ENCODE data around the gene DYNLL1. TPM values are rescaled to one million over a fixed set of nuclear protein-coding genes. Genes with fewer than 3 reads are reported as not detected.

The DYNLL1 gene
- total RNA-seq, 5 donors from 2014 or later (not counting 1 experiment from before 2014, with no cell fraction given), result 47.2 to 90.1 (median 75.5) TPM

DNA sequence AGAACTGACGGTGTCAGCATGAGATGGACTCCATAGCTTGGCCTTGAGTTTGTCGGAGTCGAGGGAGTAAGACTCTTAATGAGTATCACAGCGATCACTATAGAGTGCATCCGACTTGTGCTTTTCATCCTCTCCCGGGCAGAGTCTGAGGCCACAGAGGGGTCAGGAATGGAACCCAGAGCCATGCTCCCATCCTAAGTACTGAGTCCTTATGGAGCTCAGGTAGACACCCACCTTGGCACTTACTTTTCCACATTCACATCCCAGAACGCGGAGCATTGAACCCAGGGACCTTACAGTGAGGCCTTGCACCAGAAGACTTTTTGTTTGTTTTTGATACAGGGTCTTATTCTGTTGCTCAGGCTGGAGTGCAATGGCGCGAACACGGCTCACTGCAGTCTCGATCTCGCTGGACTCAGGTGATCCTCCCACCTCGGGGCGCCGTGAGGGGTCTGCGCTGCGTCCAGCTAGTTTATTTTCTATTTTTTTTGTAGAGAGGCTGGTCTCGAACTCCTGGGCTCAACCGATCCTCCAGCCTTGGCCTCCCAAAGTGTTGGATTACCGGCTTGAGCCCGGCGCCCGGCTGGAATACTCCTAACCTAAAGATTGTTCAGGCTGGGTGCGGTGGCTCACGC, 25.6 kb upstream of the DYNLL1 start:
- ChIA-PET CTCF (interaction anchor here (0.5 to 2.5 kb wide), 7 partner anchors 12 to 956 kb away, joined by 3 to 9 read pairs (median 5); partner anchors contain the start of gene DYNLL1 (in 1 of the 2)), POLR2A (interaction anchor here in 1 of 2 donors (0.7 kb wide), 1 partner anchor 25 kb away, joined by 3 read pairs; no protein-coding TSS in a partner anchor)
- DNase-seq (peak in 2 of 35 experiments; percentile 7 to 10), ATAC-seq (replicated peaks in 1 of 4) (peak; percentile 20 to 28 (median 21))
- Mint-ChIP-seq H3K4me1 (peaks cover 39 to 55% (median 49%) of the 10 kb centered on the region in 3 donors), H3K36me3 (peaks cover 12% of the 10 kb centered on the region), H3K4me3 (peak overlapping the region; percentile 86 to 88 (median 87)), H3K9me3 (no peaks in the 10 kb centered on the region), H3K27ac (peak overlapping the region; percentile 87 to 90), H3K27me3 (no peaks in the 10 kb centered on the region)
- 67% methylated on average over 8 of the region's 26 CpGs for WGBS (ENCODE audit: insufficient coverage)
- peaks cover 10 to 38% of the 10 kb centered on the region in 2 experiments for H3K4me1 ChIP-seq (ENCODE audit: control insufficient read depth in 1 of 2, extremely low read depth in 1 of 2, insufficient read depth in 2 of 2, low read length in 2 of 2)
- H3K4me3 ChIP-seq (ENCODE audit: control insufficient read depth in 1 of 2, extremely low read depth in 1 of 2, low read length in 1 of 2), result peak overlapping the region; percentile 72 to 80
- peak overlapping the region; percentile 62 for H3K27ac ChIP-seq (ENCODE audit: low read length)
- H3K36me3 ChIP-seq (ENCODE audit: control insufficient read depth in 2 of 2, extremely low read depth in 1 of 2, insufficient read depth in 1 of 2, low read length in 1 of 2), result peaks cover 0 to 10% of the 10 kb centered on the region in 2 donors
- no peaks in the 10 kb centered on the region for H3K27me3 ChIP-seq (replicated peaks in 1 of 2; ENCODE audit: control insufficient read depth in 2 of 2, extremely low read depth in 1 of 2, insufficient read depth in 2 of 2, low read length in 1 of 2)
- H3K9me3 ChIP-seq, result no peaks in the 10 kb centered on the region

DNA sequence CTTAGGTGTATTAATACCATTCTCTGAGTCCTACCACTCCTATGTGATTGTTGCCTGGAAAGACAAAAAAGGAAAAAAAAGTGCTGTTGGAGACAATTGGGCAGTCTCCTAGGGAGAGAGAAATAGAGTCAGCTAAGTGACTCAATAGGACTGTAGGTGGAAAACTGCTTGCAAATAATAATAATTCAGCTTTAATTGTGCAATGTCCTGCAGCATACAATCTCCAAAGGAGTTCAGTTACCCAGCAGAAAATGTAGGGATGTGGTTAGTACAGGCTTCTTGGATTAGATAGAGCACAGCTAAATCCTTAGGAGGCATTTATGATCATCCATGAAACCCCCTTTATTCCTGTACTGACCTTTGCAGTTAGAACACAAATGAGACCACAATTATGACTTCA, 23.4 kb upstream of the DYNLL1 start:
- H3K27me3 ChIP-seq (replicated peaks in 1 of 2; ENCODE audit: control insufficient read depth in 2 of 2, extremely low read depth in 1 of 2, insufficient read depth in 2 of 2, low read length in 1 of 2), result no peaks in the 10 kb centered on the region
- no peaks in the 10 kb centered on the region for H3K27me3 Mint-ChIP-seq
- peaks cover 10 to 24% of the 10 kb centered on the region in 2 experiments for H3K4me1 ChIP-seq (ENCODE audit: control insufficient read depth in 1 of 2, extremely low read depth in 1 of 2, insufficient read depth in 2 of 2, low read length in 2 of 2)
- no peaks in the 10 kb centered on the region for H3K36me3 ChIP-seq (ENCODE audit: control insufficient read depth in 2 of 2, extremely low read depth in 1 of 2, insufficient read depth in 1 of 2, low read length in 1 of 2)
- no peak for ATAC-seq (replicated peaks in 1 of 4)
- no peaks in the 10 kb centered on the region for H3K9me3 Mint-ChIP-seq
- H3K36me3 Mint-ChIP-seq, result peaks cover 1% of the 10 kb centered on the region
- no peak overlapping the region for H3K4me3 ChIP-seq (ENCODE audit: control insufficient read depth in 1 of 2, extremely low read depth in 1 of 2, low read length in 1 of 2)
- no peak overlapping the region for H3K27ac Mint-ChIP-seq
- peaks cover 18 to 33% (median 33%) of the 10 kb centered on the region in 3 donors for H3K4me1 Mint-ChIP-seq
- CTCF ChIA-PET, result interaction anchor here in 1 of 2 donors (0.9 kb wide), 1 partner anchor 10 kb away, joined by 4 read pairs; no protein-coding TSS in a partner anchor
- no peak for DNase-seq
- H3K9me3 ChIP-seq, result no peaks in the 10 kb centered on the region
- POLR2A ChIA-PET, result interaction anchor here in 1 of 2 donors (0.5 to 0.7 kb wide), 3 partner anchors 56 to 1411 kb away, joined by 3 to 6 read pairs (median 5); partner anchors contain the start of gene COQ5
- no peak overlapping the region for H3K27ac ChIP-seq (ENCODE audit: low read length)
- H3K4me3 Mint-ChIP-seq, result no peak overlapping the region

DNA sequence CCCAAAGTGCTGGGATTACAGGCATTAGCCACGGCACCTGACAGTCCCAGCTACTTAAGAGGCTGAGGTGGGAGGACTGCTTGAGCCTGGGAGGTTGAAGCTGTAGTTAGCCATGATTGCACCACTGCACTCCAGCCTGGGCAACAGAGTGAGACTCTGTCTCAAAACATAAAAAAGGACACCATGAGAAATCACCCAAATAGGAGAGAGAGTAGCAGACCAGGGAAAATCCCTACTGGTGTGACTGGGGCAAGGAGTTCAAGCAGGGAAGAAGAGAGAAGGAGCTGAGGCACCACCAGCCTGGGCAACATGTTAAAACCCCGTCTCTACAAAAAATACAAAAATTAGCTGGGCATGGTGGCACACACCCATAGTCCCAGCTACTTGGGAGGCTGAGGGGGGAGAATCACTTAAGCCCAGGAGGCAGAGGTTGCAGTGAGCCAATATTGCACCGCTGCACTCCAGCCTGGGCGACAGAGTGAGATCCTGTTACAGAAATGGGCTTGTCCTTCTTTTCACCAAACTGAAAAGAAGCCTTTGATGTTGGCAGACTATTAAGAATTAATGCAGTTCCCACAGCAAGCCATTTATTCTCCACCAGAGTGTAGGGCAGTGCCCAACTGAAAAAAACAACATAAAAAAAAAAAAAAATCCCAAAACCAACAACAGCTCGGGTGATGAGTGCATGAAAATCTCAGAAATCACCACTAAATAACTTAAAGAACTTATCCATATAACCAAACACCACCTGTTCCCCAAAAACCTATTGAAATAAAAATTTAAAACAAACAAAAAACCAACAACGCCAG, 21.9 kb upstream of the DYNLL1 start:
- WGBS (ENCODE audit: insufficient coverage), result 85% methylated on average over 3 of the region's 6 CpGs
- no peaks in the 10 kb centered on the region for H3K9me3 Mint-ChIP-seq
- ATAC-seq (replicated peaks in 1 of 4), result no peak
- Histone ChIP-seq H3K4me1 (ENCODE audit: control insufficient read depth in 1 of 2, extremely low read depth in 1 of 2, insufficient read depth in 2 of 2, low read length in 2 of 2) (peaks cover 6 to 16% of the 10 kb centered on the region in 2 experiments), H3K4me3 (ENCODE audit: control insufficient read depth in 1 of 2, extremely low read depth in 1 of 2, low read length in 1 of 2) (no peak overlapping the region), H3K9me3 (no peaks in the 10 kb centered on the region), H3K27me3 (replicated peaks in 1 of 2; ENCODE audit: control insufficient read depth in 2 of 2, extremely low read depth in 1 of 2, insufficient read depth in 2 of 2, low read length in 1 of 2) (no peaks in the 10 kb centered on the region), H3K36me3 (ENCODE audit: control insufficient read depth in 2 of 2, extremely low read depth in 1 of 2, insufficient read depth in 1 of 2, low read length in 1 of 2) (no peaks in the 10 kb centered on the region), H3K27ac (ENCODE audit: low read length) (no peak overlapping the region)
- H3K27me3 Mint-ChIP-seq, result no peaks in the 10 kb centered on the region
- ChIA-PET CTCF (interaction anchor here in 1 of 2 donors (0.6 to 1.0 kb wide), 3 partner anchors 27 to 582 kb away, joined by 3 read pairs; no protein-coding TSS in a partner anchor), POLR2A (no interaction called here)
- peaks cover 10 to 24% (median 21%) of the 10 kb centered on the region in 3 donors for H3K4me1 Mint-ChIP-seq
- DNase-seq, result no peak
- no peak overlapping the region for H3K4me3 Mint-ChIP-seq
- H3K27ac Mint-ChIP-seq, result no peak overlapping the region
- no peaks in the 10 kb centered on the region for H3K36me3 Mint-ChIP-seq

DNA sequence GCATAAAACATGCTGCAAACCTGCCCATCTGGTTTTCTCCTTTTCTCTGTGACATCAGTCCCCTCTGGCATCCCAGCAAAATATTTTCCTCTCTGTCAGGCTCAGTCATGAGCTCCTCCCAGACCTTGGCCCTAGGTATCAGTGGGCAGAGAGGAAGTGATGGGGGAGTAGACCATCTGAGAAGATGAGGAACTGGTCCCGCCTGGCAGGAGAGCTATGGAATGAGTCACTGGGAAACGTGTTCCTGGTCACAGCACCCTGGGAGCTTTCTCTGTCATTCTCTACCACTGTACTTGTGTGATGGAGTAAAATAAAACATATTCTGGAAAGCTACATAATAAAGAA, 21.3 kb upstream of the DYNLL1 start:
- DNase-seq (no peak), ATAC-seq (replicated peaks in 1 of 4) (no peak)
- peaks cover 6 to 22% of the 10 kb centered on the region in 2 experiments for H3K4me1 ChIP-seq (ENCODE audit: control insufficient read depth in 1 of 2, extremely low read depth in 1 of 2, insufficient read depth in 2 of 2, low read length in 2 of 2)
- no peaks in the 10 kb centered on the region for H3K36me3 ChIP-seq (ENCODE audit: control insufficient read depth in 2 of 2, extremely low read depth in 1 of 2, insufficient read depth in 1 of 2, low read length in 1 of 2)
- Mint-ChIP-seq H3K4me3 (no peak overlapping the region), H3K27me3 (no peaks in the 10 kb centered on the region), H3K4me1 (peaks cover 10 to 26% (median 24%) of the 10 kb centered on the region in 3 donors), H3K36me3 (no peaks in the 10 kb centered on the region), H3K9me3 (no peaks in the 10 kb centered on the region), H3K27ac (no peak overlapping the region)
- no CpG with 5 or more reads among the region's 2 CpGs for WGBS (ENCODE audit: insufficient coverage)
- no peaks in the 10 kb centered on the region for H3K27me3 ChIP-seq (replicated peaks in 1 of 2; ENCODE audit: control insufficient read depth in 2 of 2, extremely low read depth in 1 of 2, insufficient read depth in 2 of 2, low read length in 1 of 2)
- POLR2A ChIA-PET, result no interaction called here
- CTCF ChIA-PET, result interaction anchor here in 1 of 2 donors (0.7 to 1.0 kb wide), 2 partner anchors 26 to 33 kb away, joined by 3 read pairs; no protein-coding TSS in a partner anchor
- H3K9me3 ChIP-seq, result no peaks in the 10 kb centered on the region
- H3K27ac ChIP-seq (ENCODE audit: low read length), result no peak overlapping the region
- no peak overlapping the region for H3K4me3 ChIP-seq (ENCODE audit: control insufficient read depth in 1 of 2, extremely low read depth in 1 of 2, low read length in 1 of 2)

DNA sequence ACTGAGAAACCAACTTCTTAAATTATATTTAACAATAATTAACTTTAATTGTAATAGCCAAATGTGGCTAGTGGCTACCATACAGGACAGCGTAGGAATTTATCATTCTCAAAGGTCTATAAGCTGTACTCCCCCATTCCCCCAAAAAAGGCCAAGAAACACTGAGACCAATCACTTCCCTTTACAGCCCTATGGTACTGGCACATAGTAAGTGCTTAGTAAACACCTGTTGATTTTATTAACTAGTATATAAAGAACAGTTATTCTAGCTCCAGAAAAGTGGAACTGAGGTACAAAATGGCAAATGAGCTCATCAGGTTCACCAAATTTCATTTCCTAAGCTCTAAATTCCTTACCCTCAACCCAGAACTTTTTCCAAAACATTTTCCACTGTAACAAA, 20.3 kb upstream of the DYNLL1 start:
- WGBS (ENCODE audit: insufficient coverage), result no CpG with 5 or more reads among the region's 1 CpG
- DNase-seq (no peak), ATAC-seq (replicated peaks in 1 of 4) (no peak)
- Histone ChIP-seq H3K27ac (ENCODE audit: low read length) (no peak overlapping the region), H3K36me3 (ENCODE audit: control insufficient read depth in 2 of 2, extremely low read depth in 1 of 2, insufficient read depth in 1 of 2, low read length in 1 of 2) (no peaks in the 10 kb centered on the region), H3K27me3 (replicated peaks in 1 of 2; ENCODE audit: control insufficient read depth in 2 of 2, extremely low read depth in 1 of 2, insufficient read depth in 2 of 2, low read length in 1 of 2) (no peaks in the 10 kb centered on the region), H3K4me1 (ENCODE audit: control insufficient read depth in 1 of 2, extremely low read depth in 1 of 2, insufficient read depth in 2 of 2, low read length in 2 of 2) (peaks cover 0 to 23% of the 10 kb centered on the region in 2 experiments), H3K4me3 (ENCODE audit: control insufficient read depth in 1 of 2, extremely low read depth in 1 of 2, low read length in 1 of 2) (no peak overlapping the region), H3K9me3 (no peaks in the 10 kb centered on the region)
- H3K27me3 Mint-ChIP-seq, result no peaks in the 10 kb centered on the region
- CTCF ChIA-PET, result interaction anchor here in 1 of 2 donors (0.6 kb wide), 1 partner anchor 32 kb away, joined by 3 read pairs; no protein-coding TSS in a partner anchor
- H3K9me3 Mint-ChIP-seq, result no peaks in the 10 kb centered on the region
- H3K4me3 Mint-ChIP-seq, result no peak overlapping the region
- peaks cover 13 to 32% (median 23%) of the 10 kb centered on the region in 3 donors for H3K4me1 Mint-ChIP-seq
- H3K36me3 Mint-ChIP-seq, result no peaks in the 10 kb centered on the region
- H3K27ac Mint-ChIP-seq, result no peak overlapping the region
- POLR2A ChIA-PET, result no interaction called here

DNA sequence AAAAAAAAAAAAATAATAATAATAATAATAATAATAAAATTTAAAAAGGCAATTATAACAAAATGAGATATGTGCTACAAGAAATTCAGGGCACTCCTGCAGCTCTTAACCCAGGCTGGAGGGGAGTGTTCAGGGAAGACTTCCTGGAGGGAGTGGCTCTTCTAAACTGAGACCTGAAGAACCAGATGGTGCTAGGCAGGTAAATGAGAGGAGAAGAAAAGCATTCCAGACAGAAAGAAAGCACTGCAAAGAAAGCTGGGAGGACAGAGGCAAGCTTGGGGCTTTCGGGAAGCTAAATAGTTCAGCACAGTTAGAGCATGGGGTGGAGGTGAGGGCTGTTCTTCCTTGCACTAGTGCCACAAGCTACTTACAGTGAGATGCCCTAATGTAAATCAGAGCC, 16.5 kb upstream of the DYNLL1 start:
- Histone ChIP-seq H3K4me3 (ENCODE audit: control insufficient read depth in 1 of 2, extremely low read depth in 1 of 2, low read length in 1 of 2) (no peak overlapping the region), H3K36me3 (ENCODE audit: control insufficient read depth in 2 of 2, extremely low read depth in 1 of 2, insufficient read depth in 1 of 2, low read length in 1 of 2) (peaks cover 0 to 2% of the 10 kb centered on the region in 2 donors), H3K27ac (ENCODE audit: low read length) (peak overlapping the region; percentile 62), H3K9me3 (no peaks in the 10 kb centered on the region), H3K27me3 (replicated peaks in 1 of 2; ENCODE audit: control insufficient read depth in 2 of 2, extremely low read depth in 1 of 2, insufficient read depth in 2 of 2, low read length in 1 of 2) (no peaks in the 10 kb centered on the region), H3K4me1 (ENCODE audit: control insufficient read depth in 1 of 2, extremely low read depth in 1 of 2, insufficient read depth in 2 of 2, low read length in 2 of 2) (peaks cover 0 to 32% of the 10 kb centered on the region in 2 experiments)
- ATAC-seq (replicated peaks in 1 of 4) (no peak), DNase-seq (no peak)
- CTCF ChIA-PET, result interaction anchor here in 1 of 2 donors (0.6 kb wide), 1 partner anchor 14 kb away, joined by 3 read pairs; no protein-coding TSS in a partner anchor
- Mint-ChIP-seq H3K27me3 (no peaks in the 10 kb centered on the region), H3K36me3 (no peaks in the 10 kb centered on the region), H3K4me1 (peaks cover 16 to 30% (median 20%) of the 10 kb centered on the region in 3 donors), H3K27ac (peak overlapping the region in 1 of 2 donors; percentile 72), H3K9me3 (no peaks in the 10 kb centered on the region), H3K4me3 (no peak overlapping the region)
- POLR2A ChIA-PET, result no interaction called here
- 100% methylated on average over 1 of the region's 1 CpG for WGBS (ENCODE audit: insufficient coverage)
